Inferior parietal cortex (tissue), 1 donor: ENCODE results near the gene FMN2.
A peak's percentile ranks its signal among the peaks of the same experiment; 100 is the strongest.
"Not testable (repeated sequence)": the region's sequence is repeated elsewhere in the genome, so short reads cannot be mapped to it uniquely, and the experiment has no call there.

ENCODE experiments used
- DNase-seq: peaks from one replicate; pipeline ENCODE4 v3.0.0-alpha.2; 2016; ENCODE audit errors: extremely low spot score

The FMN2 gene

GRCh38 chr1:240138867-240139266 lies 47.2 kb downstream of the FMN2 start:
- no peak for DNase-seq

GRCh38 chr1:240139511-240139910 lies 47.8 kb downstream of the FMN2 start:
- DNase-seq = no peak

- no peak for DNase-seq
Observed at GRCh38 chr1:240145120-240145519, 53.4 kb downstream of the FMN2 start.

- no peak for DNase-seq
Observed at GRCh38 chr1:240148333-240148732, 56.6 kb downstream of the FMN2 start.

- DNase-seq = peak; percentile 84
Observed at GRCh38 chr1:240149484-240150094, 57.9 kb downstream of the FMN2 start.

GRCh38 chr1:240151136-240151735 lies 59.6 kb downstream of the FMN2 start:
- no peak for DNase-seq

- no peak for DNase-seq
Observed at GRCh38 chr1:240152611-240153297, 61.1 kb downstream of the FMN2 start.

- no peak for DNase-seq
Observed at GRCh38 chr1:240155605-240156004, 63.9 kb downstream of the FMN2 start.

- no peak for DNase-seq
Observed at GRCh38 chr1:240164742-240165141, 73.1 kb downstream of the FMN2 start.

- no peak for DNase-seq
Observed at GRCh38 chr1:240169188-240169587, 77.5 kb downstream of the FMN2 start.

GRCh38 chr1:240170266-240170665 lies 78.6 kb downstream of the FMN2 start:
- no peak for DNase-seq

GRCh38 chr1:240170806-240171205 lies 79.1 kb downstream of the FMN2 start:
- no peak for DNase-seq

- DNase-seq = no peak
Observed at GRCh38 chr1:240171907-240172306, 80.2 kb downstream of the FMN2 start.

GRCh38 chr1:240173836-240174235 lies 82.2 kb downstream of the FMN2 start:
- DNase-seq = no peak

GRCh38 chr1:240174734-240175133 lies 83.1 kb downstream of the FMN2 start:
- no peak for DNase-seq

- DNase-seq = no peak
Observed at GRCh38 chr1:240178366-240178765, 86.7 kb downstream of the FMN2 start.

GRCh38 chr1:240184682-240185081 lies 93.0 kb downstream of the FMN2 start:
- DNase-seq = not testable (repeated sequence)

GRCh38 chr1:240188139-240188538 lies 96.5 kb downstream of the FMN2 start:
- DNase-seq = no peak

- peak; percentile 83 for DNase-seq
Observed at GRCh38 chr1:240189386-240189989, 97.8 kb downstream of the FMN2 start.

- DNase-seq = peak; percentile 55
Observed at GRCh38 chr1:240190881-240191401, 99.3 kb downstream of the FMN2 start.

- no peak for DNase-seq
Observed at GRCh38 chr1:240192851-240193250, 101.2 kb downstream of the FMN2 start.

GRCh38 chr1:240193679-240194078 lies 102.0 kb downstream of the FMN2 start:
- DNase-seq = no peak

- no peak for DNase-seq
Observed at GRCh38 chr1:240194120-240194519, 102.4 kb downstream of the FMN2 start.
